Breast epithelium (tissue), 4 donors: ENCODE data around the gene TMEM139. TPM values are rescaled to one million over a fixed set of nuclear protein-coding genes. Genes with fewer than 3 reads are reported as not detected.

ENCODE experiments used
- DNase-seq, 2 donors: peaks; one replicate each; pipeline ENCODE4 v3.0.0-alpha.2; 2019; ENCODE audit warnings: low spot score in 2 of 2
- H3K27ac ChIP-seq, 2 donors: fragments of 200-600 bp; sonication (generic) in 1 of 2; one replicate each; pipeline ENCODE4 v1.5.1; 2016 to 2019; ENCODE audit warnings: mild to moderate bottlenecking in 1 of 2
- H3K27me3 ChIP-seq, 2 donors: fragments of 200-600 bp; sonication (generic) in 1 of 2; one replicate each; pipeline versions ENCODE4 v1.5.1 to v1.6.0; 2017 to 2019; ENCODE audit warnings: control low read depth in 1 of 2, mild to moderate bottlenecking in 1 of 2
- H3K36me3 ChIP-seq: fragments of 200-600 bp; one replicate; pipeline ENCODE4 v1.5.1; 2019
- H3K4me1 ChIP-seq, 2 donors: fragments of 200-600 bp; sonication (generic); one replicate each; pipeline ENCODE4 v1.5.1; 2016 to 2019; ENCODE audit warnings: control low read depth in 1 of 2
- H3K4me3 ChIP-seq, 3 donors: fragments of 200-600 bp; sonication (generic); 1 replicate in 2 of 3; 2 replicates in 1 of 3; pipeline ENCODE4 v1.5.1; 2016 to 2019; ENCODE audit warnings: mild to moderate bottlenecking in 3 of 3, moderate library complexity in 2 of 3
- H3K9me3 ChIP-seq, 2 donors: fragments of 200-600 bp; sonication (generic) in 1 of 2; one replicate each; pipeline ENCODE4 v1.5.1; 2016 to 2019; ENCODE audit warnings: control low read depth in 1 of 2
- POLR2A ChIP-seq: fragments of 450-650 bp; IDR thresholded peaks from one replicate; pipeline ENCODE4 v1.6.1; 2016; ENCODE audit warnings: antibody characterized with exemption, mild to moderate bottlenecking, moderate library complexity
- POLR2AphosphoS5 ChIP-seq, 3 donors: sonication (generic); formaldehyde crosslinking; IDR thresholded peaks; one replicate each; pipeline ENCODE4 v1.6.1; 2017; ENCODE audit warnings: antibody characterized with exemption in 3 of 3
- intact Hi-C: fragments of 100-400 bp; cut with DNase I; formaldehyde crosslinking; loops from one replicate; pipeline ENCODE4 v1.15.1; 2023; ENCODE audit warnings: low total_unique reads
- total RNA-seq, 3 donors: library from RNA; depleted of rRNA; stranded (reverse); fragments of >200 nt; gene quantifications; one replicate each; pipeline ENCODE4 v1.1.0, GENCODE V29; 2016
- TF ChIP-seq, protein P1 (sequence below), 3 donors: fragments of 450-650 bp; IDR thresholded peaks; one replicate each; pipeline ENCODE4 v1.5.1; 2016 to 2017; ENCODE audit warnings: antibody characterized with exemption in 3 of 3, mild to moderate bottlenecking in 3 of 3, moderate library complexity in 3 of 3

TMEM139 gene
- total RNA-seq, 3 donors from 2014 or later: 1.4 to 27.4 (median 14.4) TPM

DNA sequence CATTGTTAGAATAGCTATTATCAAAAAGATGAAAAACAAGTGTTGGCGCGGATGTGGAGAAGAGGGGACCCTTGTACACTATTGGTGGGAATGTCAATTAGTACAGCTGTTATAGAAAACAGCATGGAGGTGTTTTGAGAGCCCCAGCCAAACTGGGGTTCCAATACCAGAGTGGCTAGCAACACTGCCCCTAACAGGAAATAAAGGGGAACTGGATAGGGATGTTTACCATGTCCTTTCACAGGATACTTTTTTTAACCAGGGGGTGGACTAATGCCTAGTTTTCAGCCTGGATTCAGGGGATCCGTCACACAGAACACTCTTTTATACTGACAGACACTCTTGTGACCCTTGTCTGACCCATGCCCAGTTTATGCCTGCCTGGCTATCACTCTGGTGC lies 28.4 kb upstream of the TMEM139 start:
- Histone ChIP-seq H3K36me3 (no peaks in the 10 kb centered on the region), H3K9me3 (no peaks in the 10 kb centered on the region), H3K27me3 (no peaks in the 10 kb centered on the region), H3K4me3 (no peak overlapping the region), H3K27ac (no peak overlapping the region), H3K4me1 (no peaks in the 10 kb centered on the region)
- intact Hi-C loops: no loop called here
- TF ChIP-seq POLR2A: no peak
- no peak for TF ChIP-seq POLR2AphosphoS5 (IDR thresholded peaks at IDR 0.05)
- TF ChIP-seq, protein P1, sequence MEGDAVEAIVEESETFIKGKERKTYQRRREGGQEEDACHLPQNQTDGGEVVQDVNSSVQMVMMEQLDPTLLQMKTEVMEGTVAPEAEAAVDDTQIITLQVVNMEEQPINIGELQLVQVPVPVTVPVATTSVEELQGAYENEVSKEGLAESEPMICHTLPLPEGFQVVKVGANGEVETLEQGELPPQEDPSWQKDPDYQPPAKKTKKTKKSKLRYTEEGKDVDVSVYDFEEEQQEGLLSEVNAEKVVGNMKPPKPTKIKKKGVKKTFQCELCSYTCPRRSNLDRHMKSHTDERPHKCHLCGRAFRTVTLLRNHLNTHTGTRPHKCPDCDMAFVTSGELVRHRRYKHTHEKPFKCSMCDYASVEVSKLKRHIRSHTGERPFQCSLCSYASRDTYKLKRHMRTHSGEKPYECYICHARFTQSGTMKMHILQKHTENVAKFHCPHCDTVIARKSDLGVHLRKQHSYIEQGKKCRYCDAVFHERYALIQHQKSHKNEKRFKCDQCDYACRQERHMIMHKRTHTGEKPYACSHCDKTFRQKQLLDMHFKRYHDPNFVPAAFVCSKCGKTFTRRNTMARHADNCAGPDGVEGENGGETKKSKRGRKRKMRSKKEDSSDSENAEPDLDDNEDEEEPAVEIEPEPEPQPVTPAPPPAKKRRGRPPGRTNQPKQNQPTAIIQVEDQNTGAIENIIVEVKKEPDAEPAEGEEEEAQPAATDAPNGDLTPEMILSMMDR (IDR thresholded peaks at IDR 0.05): no peak
- DNase-seq: no peak

- TF ChIP-seq POLR2AphosphoS5 (IDR thresholded peaks at IDR 0.05) (no peak), POLR2A (no peak)
- TF ChIP-seq, protein P1 (IDR thresholded peaks at IDR 0.05): no peak
- no peak overlapping the region for H3K4me3 ChIP-seq
- H3K9me3 ChIP-seq: no peaks in the 10 kb centered on the region
- H3K27ac ChIP-seq: no peak overlapping the region
- DNase-seq: no peak
- H3K36me3 ChIP-seq: no peaks in the 10 kb centered on the region
- H3K4me1 ChIP-seq: no peaks in the 10 kb centered on the region
- intact Hi-C loops: no loop called here
- no peaks in the 10 kb centered on the region for H3K27me3 ChIP-seq
Measured at GRCh38 chr7:143256932-143257331, 27.8 kb upstream of the TMEM139 start.

DNA sequence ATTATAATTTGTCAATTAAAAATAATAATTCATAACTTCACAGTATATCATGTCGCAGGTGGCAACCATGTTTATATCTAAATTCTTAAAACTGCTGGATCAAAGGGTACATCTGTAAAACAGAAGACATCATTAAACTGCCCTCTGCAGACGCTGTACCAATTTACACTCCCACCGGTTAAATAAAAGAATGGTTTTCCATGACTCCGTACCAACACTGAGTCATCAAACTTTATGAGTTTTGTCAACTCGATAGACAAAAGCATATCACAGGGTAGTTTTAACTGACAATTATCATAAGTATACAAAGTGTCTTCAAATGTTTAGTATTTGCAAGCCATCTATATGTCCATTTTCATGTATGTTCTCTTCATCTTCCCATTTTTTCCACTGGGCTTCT lies 27.3 kb upstream of the TMEM139 start:
- TF ChIP-seq POLR2A (no peak), POLR2AphosphoS5 (IDR thresholded peaks at IDR 0.05) (no peak)
- TF ChIP-seq, protein P1 (IDR thresholded peaks at IDR 0.05): no peak
- H3K4me1 ChIP-seq: no peaks in the 10 kb centered on the region
- no peaks in the 10 kb centered on the region for H3K36me3 ChIP-seq
- no peak for DNase-seq
- intact Hi-C loops: no loop called here
- no peak overlapping the region for H3K4me3 ChIP-seq
- H3K27ac ChIP-seq: no peak overlapping the region
- no peaks in the 10 kb centered on the region for H3K9me3 ChIP-seq
- no peaks in the 10 kb centered on the region for H3K27me3 ChIP-seq

DNA sequence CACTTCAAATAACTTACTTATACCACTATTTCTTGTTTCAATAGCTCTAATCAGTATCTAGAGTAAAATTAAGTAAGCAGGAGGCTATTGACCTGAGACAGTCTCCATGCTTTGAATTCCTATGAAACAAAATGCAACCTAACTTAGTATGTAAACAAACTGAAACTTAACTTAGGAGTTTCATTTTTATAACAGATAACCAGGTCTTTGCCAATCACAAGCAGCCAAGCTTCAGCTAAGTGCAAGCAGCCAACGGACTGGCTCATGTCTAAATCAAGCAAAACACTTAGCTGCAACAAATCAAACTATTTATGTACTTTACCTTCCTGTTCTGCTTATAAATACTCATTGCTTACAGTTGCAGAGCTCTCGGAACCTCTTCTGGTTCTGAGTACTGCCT lies 25.9 kb upstream of the TMEM139 start:
- intact Hi-C loops: no loop called here
- Histone ChIP-seq H3K9me3 (no peaks in the 10 kb centered on the region), H3K36me3 (no peaks in the 10 kb centered on the region), H3K4me3 (no peak overlapping the region), H3K4me1 (no peaks in the 10 kb centered on the region), H3K27ac (peak overlapping the region in 1 of 2 donors; percentile 28), H3K27me3 (no peaks in the 10 kb centered on the region)
- TF ChIP-seq, protein P1 (IDR thresholded peaks at IDR 0.05): no peak
- TF ChIP-seq POLR2AphosphoS5 (IDR thresholded peaks at IDR 0.05): no peak
- no peak for TF ChIP-seq POLR2A
- DNase-seq: no peak

- Histone ChIP-seq H3K36me3 (no peaks in the 10 kb centered on the region), H3K9me3 (no peaks in the 10 kb centered on the region), H3K27me3 (no peaks in the 10 kb centered on the region), H3K4me1 (peaks cover 0 to 7% of the 10 kb centered on the region in 2 donors), H3K27ac (no peak overlapping the region), H3K4me3 (no peak overlapping the region)
- intact Hi-C loops: no loop called here
- DNase-seq: no peak
- TF ChIP-seq POLR2AphosphoS5 (IDR thresholded peaks at IDR 0.05): no peak
- TF ChIP-seq, protein P1 (IDR thresholded peaks at IDR 0.05): no peak
- TF ChIP-seq POLR2A: no peak
Measured at GRCh38 chr7:143259765-143260164, 25.0 kb upstream of the TMEM139 start.
